Hematopoietic multipotent progenitor cell treated with erythropoietin and hydrocortisone succinate and interleukin-3 and kit ligand, for 8 days (in vitro differentiated cells): ENCODE data around the gene UNC93B1.

Experiments
- DNase-seq: peaks from one replicate; pipeline ENCODE4 v3.0.0-alpha.2; 2015

Gene UNC93B1

GRCh38 chr11:68039526-68040086 is 35.7 kb upstream of the UNC93B1 start:
- no peak for DNase-seq

- DNase-seq: peak; percentile 84
These were observed 35.0 kb upstream of the UNC93B1 start, which contains the start of gene TCIRG1 for GRCh38 chr11:68038718-68039525. TSS of gene TCIRG1 (plus strand) at chr11:68039025. CDS start at chr11:68041272, 2,247 bp downstream.

GRCh38 chr11:68038226-68038717 is 34.4 kb upstream of the UNC93B1 start:
- no peak for DNase-seq

GRCh38 chr11:68037411-68038225 is 33.7 kb upstream of the UNC93B1 start:
- DNase-seq: no peak

GRCh38 chr11:68036717-68037239 is 32.9 kb upstream of the UNC93B1 start:
- peak; percentile 32 for DNase-seq

GRCh38 chr11:68036141-68036716 is 32.3 kb upstream of the UNC93B1 start:
- DNase-seq: no peak

- DNase-seq: no peak
These were observed 31.5 kb upstream of the UNC93B1 start for GRCh38 chr11:68035266-68035876.

GRCh38 chr11:68033708-68034045 is 29.8 kb upstream of the UNC93B1 start:
- no peak for DNase-seq

GRCh38 chr11:68032997-68033707 is 29.3 kb upstream of the UNC93B1 start:
- no peak for DNase-seq

GRCh38 chr11:68032003-68032402 is 28.1 kb upstream of the UNC93B1 start:
- no peak for DNase-seq

- peak; percentile 65 for DNase-seq
These were observed 27.2 kb upstream of the UNC93B1 start for GRCh38 chr11:68031144-68031464.

GRCh38 chr11:68030318-68031143 is 26.6 kb upstream of the UNC93B1 start, which contains the start of gene NDUFS8:
TSS of gene NDUFS8 (plus strand) at chr11:68030681. CDS start at chr11:68032152, 1,471 bp downstream.
- peak; percentile 100 for DNase-seq

- no peak for DNase-seq
These were observed 25.1 kb upstream of the UNC93B1 start for GRCh38 chr11:68028802-68029545.

- no peak for DNase-seq
These were observed 23.8 kb upstream of the UNC93B1 start for GRCh38 chr11:68027667-68028066.

- DNase-seq: no peak
These were observed 22.7 kb upstream of the UNC93B1 start for GRCh38 chr11:68026391-68027105.

- DNase-seq: peak; percentile 63
These were observed 21.1 kb upstream of the UNC93B1 start for GRCh38 chr11:68025047-68025446.

GRCh38 chr11:68024508-68024907 is 20.6 kb upstream of the UNC93B1 start:
- no peak for DNase-seq

GRCh38 chr11:68022531-68022930 is 18.6 kb upstream of the UNC93B1 start:
- no peak for DNase-seq

GRCh38 chr11:68021167-68021787 is 17.4 kb upstream of the UNC93B1 start:
- DNase-seq: no peak
